Erythroblast (primary cell): ENCODE measurements around the gene HNRNPU.

Experiments
- GATA1 ChIP-seq: IDR thresholded peaks from 2 replicates; pipeline ENCODE4 v1.6.1; 2011; ENCODE audit warnings: low read depth, mild to moderate bottlenecking, control low read depth, low read length, moderate library complexity
- POLR2A ChIP-seq: IDR thresholded peaks from 2 replicates; pipeline ENCODE4 v1.6.1; 2011; ENCODE audit warnings: mild to moderate bottlenecking, low read length

GRCh38 chr1:244896550-244896949, 32.2 kb upstream of the HNRNPU start:
- TF ChIP-seq POLR2A (no peak), GATA1 (no peak)
